ENCODE results near the gene LRRK1. TPM values are rescaled to one million over a fixed set of nuclear protein-coding genes. Genes with fewer than 3 reads are reported as not detected.
A peak's percentile ranks its signal among the peaks of the same experiment; 100 is the strongest.

Gene LRRK1
- polyA plus RNA-seq, 1 donor from 2014 or later: 13.2 TPM

GRCh38 chr15:101105059-101105891 lies 186.1 kb downstream of the LRRK1 start:
- H3K9me3 Mint-ChIP-seq: peaks cover 0 to 4% (median 2%) of the 10 kb centered on the region in 3 donors
- no peaks in the 10 kb centered on the region for H3K4me1 Mint-ChIP-seq
- no peak overlapping the region for H3K4me3 Mint-ChIP-seq
- peaks cover 1% of the 10 kb centered on the region for H3K36me3 Mint-ChIP-seq
- H3K27me3 Mint-ChIP-seq: no peaks in the 10 kb centered on the region
- H3K27ac Mint-ChIP-seq: no peak overlapping the region

GRCh38 chr15:101107101-101107500 lies 187.9 kb downstream of the LRRK1 start:
- Mint-ChIP-seq H3K9me3 (no peaks in the 10 kb centered on the region), H3K27ac (no peak overlapping the region), H3K27me3 (no peaks in the 10 kb centered on the region), H3K4me3 (no peak overlapping the region), H3K36me3 (peaks cover 4% of the 10 kb centered on the region), H3K4me1 (no peaks in the 10 kb centered on the region)

GRCh38 chr15:101107625-101108460 lies 188.7 kb downstream of the LRRK1 start:
- Mint-ChIP-seq H3K4me1 (no peaks in the 10 kb centered on the region), H3K4me3 (no peak overlapping the region), H3K36me3 (peaks cover 4% of the 10 kb centered on the region), H3K27ac (no peak overlapping the region), H3K27me3 (no peaks in the 10 kb centered on the region), H3K9me3 (no peaks in the 10 kb centered on the region)

- H3K27me3 Mint-ChIP-seq: no peaks in the 10 kb centered on the region
- H3K36me3 Mint-ChIP-seq: peaks cover 4% of the 10 kb centered on the region
- no peak overlapping the region for H3K4me3 Mint-ChIP-seq
- no peaks in the 10 kb centered on the region for H3K9me3 Mint-ChIP-seq
- H3K27ac Mint-ChIP-seq: no peak overlapping the region
- no peaks in the 10 kb centered on the region for H3K4me1 Mint-ChIP-seq
These were observed 189.3 kb downstream of the LRRK1 start for GRCh38 chr15:101108461-101108775.

- H3K4me3 Mint-ChIP-seq: no peak overlapping the region
- peaks cover 4% of the 10 kb centered on the region for H3K36me3 Mint-ChIP-seq
- no peaks in the 10 kb centered on the region for H3K4me1 Mint-ChIP-seq
- H3K27ac Mint-ChIP-seq: no peak overlapping the region
- no peaks in the 10 kb centered on the region for H3K9me3 Mint-ChIP-seq
- no peaks in the 10 kb centered on the region for H3K27me3 Mint-ChIP-seq
These were observed 189.6 kb downstream of the LRRK1 start for GRCh38 chr15:101108791-101109190.

GRCh38 chr15:101110681-101111569 lies 191.8 kb downstream of the LRRK1 start:
- Mint-ChIP-seq H3K27me3 (no peaks in the 10 kb centered on the region), H3K4me3 (no peak overlapping the region), H3K27ac (no peak overlapping the region)

GRCh38 chr15:101111570-101112262 lies 192.6 kb downstream of the LRRK1 start:
- no peak overlapping the region for H3K27ac Mint-ChIP-seq
- no peaks in the 10 kb centered on the region for H3K9me3 Mint-ChIP-seq
- no peak overlapping the region for H3K4me3 Mint-ChIP-seq
- H3K4me1 Mint-ChIP-seq: no peaks in the 10 kb centered on the region
- peaks cover 4% of the 10 kb centered on the region for H3K36me3 Mint-ChIP-seq
- H3K27me3 Mint-ChIP-seq: peaks cover 4% of the 10 kb centered on the region

More at GRCh38 chr15:101110681-101111569, 191.8 kb downstream of the LRRK1 start:
- H3K36me3 Mint-ChIP-seq: peaks cover 4% of the 10 kb centered on the region
- H3K4me1 Mint-ChIP-seq: no peaks in the 10 kb centered on the region
- no peaks in the 10 kb centered on the region for H3K9me3 Mint-ChIP-seq

GRCh38 chr15:101112336-101113113 lies 193.4 kb downstream of the LRRK1 start:
- Mint-ChIP-seq H3K27ac (peak overlapping the region in 1 of 3 donors; percentile 79), H3K36me3 (peaks cover 4% of the 10 kb centered on the region), H3K4me1 (no peaks in the 10 kb centered on the region)

GRCh38 chr15:101113114-101114005 lies 194.2 kb downstream of the LRRK1 start:
- H3K9me3 Mint-ChIP-seq: no peaks in the 10 kb centered on the region
- peaks cover 5% of the 10 kb centered on the region for H3K27me3 Mint-ChIP-seq
- no peaks in the 10 kb centered on the region for H3K4me1 Mint-ChIP-seq
- no peak overlapping the region for H3K27ac Mint-ChIP-seq
- peaks cover 4% of the 10 kb centered on the region for H3K36me3 Mint-ChIP-seq
- H3K4me3 Mint-ChIP-seq: no peak overlapping the region

More at GRCh38 chr15:101112336-101113113, 193.4 kb downstream of the LRRK1 start:
- Mint-ChIP-seq H3K27me3 (peaks cover 5% of the 10 kb centered on the region), H3K9me3 (no peaks in the 10 kb centered on the region), H3K4me3 (no peak overlapping the region)

- H3K9me3 Mint-ChIP-seq: no peaks in the 10 kb centered on the region
- peaks cover 3% of the 10 kb centered on the region for H3K36me3 Mint-ChIP-seq
- H3K4me3 Mint-ChIP-seq: no peak overlapping the region
- H3K4me1 Mint-ChIP-seq: no peaks in the 10 kb centered on the region
- no peak overlapping the region for H3K27ac Mint-ChIP-seq
- H3K27me3 Mint-ChIP-seq: peaks cover 5% of the 10 kb centered on the region
These were observed 195.0 kb downstream of the LRRK1 start for GRCh38 chr15:101114166-101114565.

GRCh38 chr15:101114610-101115009 lies 195.5 kb downstream of the LRRK1 start:
- H3K9me3 Mint-ChIP-seq: no peaks in the 10 kb centered on the region
- H3K4me3 Mint-ChIP-seq: no peak overlapping the region
- H3K36me3 Mint-ChIP-seq: peaks cover 3% of the 10 kb centered on the region
- peaks cover 5% of the 10 kb centered on the region for H3K27me3 Mint-ChIP-seq
- H3K27ac Mint-ChIP-seq: no peak overlapping the region
- H3K4me1 Mint-ChIP-seq: no peaks in the 10 kb centered on the region

GRCh38 chr15:101115393-101115785 lies 196.2 kb downstream of the LRRK1 start:
- no peaks in the 10 kb centered on the region for H3K9me3 Mint-ChIP-seq
- H3K27me3 Mint-ChIP-seq: peaks cover 5% of the 10 kb centered on the region
- peaks cover 0 to 4% (median 4%) of the 10 kb centered on the region in 3 donors for H3K4me1 Mint-ChIP-seq
- no peak overlapping the region for H3K27ac Mint-ChIP-seq
- no peak overlapping the region for H3K4me3 Mint-ChIP-seq
- peaks cover 3% of the 10 kb centered on the region for H3K36me3 Mint-ChIP-seq
